HG02852 (cell line): ENCODE measurements around the gene VIPR2.
"Not testable (repeated sequence)": the region's sequence is repeated elsewhere in the genome, so short reads cannot be mapped to it uniquely, and the experiment has no call there.

ENCODE experiments used
- ATAC-seq: cut with Tn5 transposase; IDR thresholded peaks from one replicate; pipeline ENCODE4 v1.9.1; 2021; ENCODE audit warnings: mild to moderate bottlenecking, moderate library complexity; ENCODE audit not compliant: unreplicated experiment

VIPR2 gene

GRCh38 chr7:159105832-159106811 lies 38.5 kb downstream of the VIPR2 start:
- ATAC-seq, result no peak

GRCh38 chr7:159105066-159105780 lies 39.4 kb downstream of the VIPR2 start:
- ATAC-seq, result no peak

GRCh38 chr7:159104188-159104920 lies 40.3 kb downstream of the VIPR2 start:
- ATAC-seq, result no peak

- ATAC-seq, result no peak
These were observed 41.1 kb downstream of the VIPR2 start for GRCh38 chr7:159103382-159104187.

GRCh38 chr7:159102681-159103381 lies 41.8 kb downstream of the VIPR2 start:
- no peak for ATAC-seq

- ATAC-seq, result not testable (repeated sequence)
These were observed 43.0 kb downstream of the VIPR2 start for GRCh38 chr7:159101661-159102091.

GRCh38 chr7:159101083-159101395 lies 43.6 kb downstream of the VIPR2 start:
- ATAC-seq, result not testable (repeated sequence)

GRCh38 chr7:159100281-159101082 lies 44.2 kb downstream of the VIPR2 start:
- ATAC-seq, result not testable (repeated sequence)

GRCh38 chr7:159099711-159100231 lies 44.9 kb downstream of the VIPR2 start:
- ATAC-seq, result no peak

GRCh38 chr7:159098811-159099655 lies 45.6 kb downstream of the VIPR2 start:
- no peak for ATAC-seq

- no peak for ATAC-seq
These were observed 46.3 kb downstream of the VIPR2 start for GRCh38 chr7:159098424-159098786.

- ATAC-seq, result no peak
These were observed 46.8 kb downstream of the VIPR2 start for GRCh38 chr7:159097661-159098423.

GRCh38 chr7:159096736-159097581 lies 47.7 kb downstream of the VIPR2 start:
- ATAC-seq, result no peak

- no peak for ATAC-seq
These were observed 48.7 kb downstream of the VIPR2 start for GRCh38 chr7:159095979-159096411.

- no peak for ATAC-seq
These were observed 49.5 kb downstream of the VIPR2 start for GRCh38 chr7:159094919-159095915.
